Measurements from ENCODE around the gene CIPC. TPM values are rescaled to one million over a fixed set of nuclear protein-coding genes. Genes with fewer than 3 reads are reported as not detected.

Gene CIPC
- total RNA-seq, 1 experiment from 2014 or later, result 31.1 TPM

DNA sequence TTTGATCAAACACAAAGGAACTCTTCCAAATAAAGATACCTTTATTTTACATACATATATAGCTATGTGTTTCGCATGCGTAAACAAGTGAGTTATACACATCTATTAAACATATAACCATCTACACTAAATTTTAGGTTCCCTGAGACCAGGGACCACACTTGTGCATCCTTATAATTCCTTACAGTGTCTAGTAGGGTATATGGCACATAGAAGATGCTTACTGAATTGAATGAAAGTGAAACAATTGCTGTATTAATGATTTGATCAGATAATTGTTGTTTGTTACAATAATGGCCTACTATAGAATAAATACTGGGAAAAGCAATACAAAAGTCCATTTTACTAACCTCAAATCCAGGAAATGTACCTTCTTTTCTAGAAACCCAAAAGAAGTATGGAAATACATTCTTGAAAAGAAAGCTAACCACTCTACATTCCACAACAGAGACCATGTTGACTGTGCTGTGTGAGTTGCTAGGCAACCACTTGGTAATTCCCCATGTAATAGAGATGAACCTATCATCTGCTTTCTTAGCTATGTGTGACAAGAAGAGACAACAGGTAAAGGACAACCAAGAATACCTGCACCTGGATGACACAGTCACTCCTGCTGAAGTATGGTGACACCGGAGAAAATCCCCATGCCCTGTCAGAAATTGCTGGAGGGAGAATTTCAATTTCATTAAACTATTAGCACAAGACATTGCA, 11.9 kb upstream of the CIPC start:
- TF ChIP-seq, protein P1, sequence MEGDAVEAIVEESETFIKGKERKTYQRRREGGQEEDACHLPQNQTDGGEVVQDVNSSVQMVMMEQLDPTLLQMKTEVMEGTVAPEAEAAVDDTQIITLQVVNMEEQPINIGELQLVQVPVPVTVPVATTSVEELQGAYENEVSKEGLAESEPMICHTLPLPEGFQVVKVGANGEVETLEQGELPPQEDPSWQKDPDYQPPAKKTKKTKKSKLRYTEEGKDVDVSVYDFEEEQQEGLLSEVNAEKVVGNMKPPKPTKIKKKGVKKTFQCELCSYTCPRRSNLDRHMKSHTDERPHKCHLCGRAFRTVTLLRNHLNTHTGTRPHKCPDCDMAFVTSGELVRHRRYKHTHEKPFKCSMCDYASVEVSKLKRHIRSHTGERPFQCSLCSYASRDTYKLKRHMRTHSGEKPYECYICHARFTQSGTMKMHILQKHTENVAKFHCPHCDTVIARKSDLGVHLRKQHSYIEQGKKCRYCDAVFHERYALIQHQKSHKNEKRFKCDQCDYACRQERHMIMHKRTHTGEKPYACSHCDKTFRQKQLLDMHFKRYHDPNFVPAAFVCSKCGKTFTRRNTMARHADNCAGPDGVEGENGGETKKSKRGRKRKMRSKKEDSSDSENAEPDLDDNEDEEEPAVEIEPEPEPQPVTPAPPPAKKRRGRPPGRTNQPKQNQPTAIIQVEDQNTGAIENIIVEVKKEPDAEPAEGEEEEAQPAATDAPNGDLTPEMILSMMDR (conservative IDR thresholded peaks at IDR 0.05; ENCODE audit: low read depth, low read length), result no peak
- no peak for TF ChIP-seq EZH2 (IDR thresholded peaks at IDR 0.05; ENCODE audit: borderline replicate concordance, low read depth, low read length, poor library complexity, severe bottlenecking)
- H3K9me3 ChIP-seq (ENCODE audit: low read depth, low read length, poor library complexity, severe bottlenecking), result peaks cover 3% of the 10 kb centered on the region
- H3K4me1 ChIP-seq (ENCODE audit: insufficient read depth, low read length, poor library complexity, severe bottlenecking), result no peaks in the 10 kb centered on the region
- H3K27me3 ChIP-seq (replicated peaks; ENCODE audit: insufficient read depth, low read depth, low read length, poor library complexity), result no peaks in the 10 kb centered on the region
- intact Hi-C loops (cut with micrococcal nuclease; ENCODE audit: unreplicated experiment), result no loop called here
- DNase-seq (ENCODE audit: low spot score), result no peak
- POLR2A ChIA-PET (ENCODE audit: low non-redundant PET), result interaction anchor here (0.6 kb wide), 1 partner anchor 50 kb away, joined by 4 read pairs; no protein-coding TSS in a partner anchor
- H3K4me3 ChIP-seq (ENCODE audit: low read depth, low read length, poor library complexity, severe bottlenecking), result no peak overlapping the region
- no peaks in the 10 kb centered on the region for H3K36me3 ChIP-seq (ENCODE audit: insufficient read depth, low read length, poor library complexity, severe bottlenecking)
- BruUV-seq (replicated peaks), result no TSS peak
- CTCF ChIA-PET, result interaction anchor here (0.6 to 1.1 kb wide), 4 partner anchors 16 to 214 kb away, joined by 3 to 11 read pairs (median 5); no protein-coding TSS in a partner anchor
- no peak overlapping the region for H3K27ac ChIP-seq (ENCODE audit: low read depth, low read length, poor library complexity, severe bottlenecking)

DNA sequence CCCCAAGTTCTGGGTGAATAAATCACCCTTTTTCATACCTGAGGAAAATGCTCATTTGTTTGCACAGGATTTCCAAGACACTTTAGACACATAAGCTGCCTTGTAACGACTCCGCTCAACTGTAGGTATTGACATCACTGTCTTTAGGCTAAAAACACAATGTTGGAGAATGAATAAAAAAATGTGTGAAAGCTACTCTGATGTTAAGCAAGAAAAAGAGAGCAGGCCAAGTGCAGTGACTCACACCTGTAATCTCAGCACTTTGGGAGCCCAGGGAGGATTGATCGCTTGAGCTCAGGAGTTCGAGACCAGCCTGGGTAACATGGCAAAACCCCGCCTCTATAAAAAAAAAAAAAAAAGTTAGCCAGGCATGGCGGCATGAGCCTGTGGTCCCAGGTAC, 11.1 kb upstream of the CIPC start:
- Histone ChIP-seq H3K4me1 (ENCODE audit: insufficient read depth, low read length, poor library complexity, severe bottlenecking) (no peaks in the 10 kb centered on the region), H3K27me3 (replicated peaks; ENCODE audit: insufficient read depth, low read depth, low read length, poor library complexity) (no peaks in the 10 kb centered on the region), H3K36me3 (ENCODE audit: insufficient read depth, low read length, poor library complexity, severe bottlenecking) (no peaks in the 10 kb centered on the region), H3K9me3 (ENCODE audit: low read depth, low read length, poor library complexity, severe bottlenecking) (peaks cover 11% of the 10 kb centered on the region), H3K27ac (ENCODE audit: low read depth, low read length, poor library complexity, severe bottlenecking) (no peak overlapping the region), H3K4me3 (ENCODE audit: low read depth, low read length, poor library complexity, severe bottlenecking) (no peak overlapping the region)
- intact Hi-C loops (cut with micrococcal nuclease; ENCODE audit: unreplicated experiment), result no loop called here
- POLR2A ChIA-PET (ENCODE audit: low non-redundant PET), result no interaction called here
- no peak for TF ChIP-seq EZH2 (IDR thresholded peaks at IDR 0.05; ENCODE audit: borderline replicate concordance, low read depth, low read length, poor library complexity, severe bottlenecking)
- TF ChIP-seq, protein P1 (conservative IDR thresholded peaks at IDR 0.05; ENCODE audit: low read depth, low read length), result no peak
- DNase-seq (ENCODE audit: low spot score), result no peak
- CTCF ChIA-PET, result interaction anchor here (1.1 kb wide), 1 partner anchor 17 kb away, joined by 6 read pairs; no protein-coding TSS in a partner anchor
- no TSS peak for BruUV-seq (replicated peaks)

- Histone ChIP-seq H3K36me3 (ENCODE audit: insufficient read depth, low read length, poor library complexity, severe bottlenecking) (no peaks in the 10 kb centered on the region), H3K4me1 (ENCODE audit: insufficient read depth, low read length, poor library complexity, severe bottlenecking) (no peaks in the 10 kb centered on the region), H3K27me3 (replicated peaks; ENCODE audit: insufficient read depth, low read depth, low read length, poor library complexity) (no peaks in the 10 kb centered on the region), H3K9me3 (ENCODE audit: low read depth, low read length, poor library complexity, severe bottlenecking) (peaks cover 13% of the 10 kb centered on the region), H3K4me3 (ENCODE audit: low read depth, low read length, poor library complexity, severe bottlenecking) (no peak overlapping the region), H3K27ac (ENCODE audit: low read depth, low read length, poor library complexity, severe bottlenecking) (no peak overlapping the region)
- no TSS peak for BruUV-seq (replicated peaks)
- ChIA-PET CTCF (no interaction called here), POLR2A (ENCODE audit: low non-redundant PET) (no interaction called here)
- intact Hi-C loops (cut with micrococcal nuclease; ENCODE audit: unreplicated experiment), result no loop called here
- TF ChIP-seq, protein P1 (conservative IDR thresholded peaks at IDR 0.05; ENCODE audit: low read depth, low read length), result no peak
- no peak for TF ChIP-seq EZH2 (IDR thresholded peaks at IDR 0.05; ENCODE audit: borderline replicate concordance, low read depth, low read length, poor library complexity, severe bottlenecking)
- DNase-seq (ENCODE audit: low spot score), result no peak
Observed at GRCh38 chr14:77087631-77088030, 10.4 kb upstream of the CIPC start.
